GM19239 (cell line): Measurements from ENCODE around the gene BRD3.
"Not testable (repeated sequence)": the region's sequence is repeated elsewhere in the genome, so short reads cannot be mapped to it uniquely, and the experiment has no call there.

Experiments
- DNase-seq: peaks from one replicate; pipeline ENCODE4 v3.0.0; 2011; ENCODE audit warnings: low spot score; ENCODE audit not compliant: insufficient read length
- FAIRE-seq: peaks from 2 replicates; lab custom pipeline; 2011; peaks lifted over from hg19 to GRCh38; lab: Jason Lieb, UNC

Gene BRD3

GRCh38 chr9:134067904-134068743 is at the start of gene BRD3:
Gene BRD3, minus strand, starts transcription at chr9:134068026. Its CDS starts 14,549 bp downstream, at chr9:134053477.
- DNase-seq: peak; percentile 94
- peak; percentile 44 for FAIRE-seq

GRCh38 chr9:134112561-134112960 is 44.7 kb upstream of the BRD3 start:
- DNase-seq (no peak), FAIRE-seq (no peak)

- no peak for DNase-seq
- no peak for FAIRE-seq
Observed at GRCh38 chr9:134111064-134111463, 43.2 kb upstream of the BRD3 start.

GRCh38 chr9:134103391-134103998 is 35.7 kb upstream of the BRD3 start:
- FAIRE-seq (no peak), DNase-seq (no peak)

GRCh38 chr9:134101623-134102149 is 33.9 kb upstream of the BRD3 start:
- no peak for DNase-seq
- no peak for FAIRE-seq

- FAIRE-seq: not testable (repeated sequence)
Observed at GRCh38 chr9:134101133-134101532, 33.3 kb upstream of the BRD3 start.

GRCh38 chr9:134100040-134100439 is 32.2 kb upstream of the BRD3 start:
- FAIRE-seq: no peak
- no peak for DNase-seq

More at GRCh38 chr9:134101133-134101532, 33.3 kb upstream of the BRD3 start:
- not testable (repeated sequence) for DNase-seq

- FAIRE-seq (no peak), DNase-seq (peak; percentile 55)
Observed at GRCh38 chr9:134099123-134099761, 31.4 kb upstream of the BRD3 start.

- FAIRE-seq (no peak), DNase-seq (no peak)
Observed at GRCh38 chr9:134089972-134090371, 22.1 kb upstream of the BRD3 start.

- FAIRE-seq (no peak), DNase-seq (no peak)
Observed at GRCh38 chr9:134088063-134088725, 20.4 kb upstream of the BRD3 start.

GRCh38 chr9:134085674-134086073 is 17.8 kb upstream of the BRD3 start:
- no peak for DNase-seq
- FAIRE-seq: no peak

GRCh38 chr9:134083451-134083850 is 15.6 kb upstream of the BRD3 start:
- DNase-seq: no peak

GRCh38 chr9:134076644-134077043 is 8.8 kb upstream of the BRD3 start:
- DNase-seq (no peak), FAIRE-seq (no peak)

More at GRCh38 chr9:134083451-134083850, 15.6 kb upstream of the BRD3 start:
- FAIRE-seq: no peak

- FAIRE-seq, DNase-seq: not testable (repeated sequence)
Observed at GRCh38 chr9:134075689-134076088, 7.9 kb upstream of the BRD3 start.

GRCh38 chr9:134073500-134073899 is 5.7 kb upstream of the BRD3 start:
- DNase-seq (no peak), FAIRE-seq (no peak)

GRCh38 chr9:134072683-134073082 is 4.9 kb upstream of the BRD3 start:
- FAIRE-seq, DNase-seq: not testable (repeated sequence)

- DNase-seq: no peak
- FAIRE-seq: no peak
Observed at GRCh38 chr9:134071149-134071548, 3.3 kb upstream of the BRD3 start.

GRCh38 chr9:134069480-134070399 is 1.9 kb upstream of the BRD3 start:
- DNase-seq (no peak), FAIRE-seq (no peak)
